GM12875 (cell line): ENCODE measurements around the gene RUVBL2.
A peak's percentile ranks its signal among the peaks of the same experiment; 100 is the strongest.

Experiments
- H3K4me3 ChIP-seq: one replicate; pipeline ENCODE4 v1.5.1; 2011; ENCODE audit warnings: low read depth, low read length, control low read depth
- TF ChIP-seq, protein P1 (sequence below): IDR thresholded peaks from 2 replicates; pipeline ENCODE4 v1.5.1; 2011; ENCODE audit warnings: low read depth, mild to moderate bottlenecking, control low read depth, inconsistent platforms, low read length, moderate library complexity, borderline replicate concordance; ENCODE audit not compliant: insufficient read depth

The RUVBL2 gene

DNA sequence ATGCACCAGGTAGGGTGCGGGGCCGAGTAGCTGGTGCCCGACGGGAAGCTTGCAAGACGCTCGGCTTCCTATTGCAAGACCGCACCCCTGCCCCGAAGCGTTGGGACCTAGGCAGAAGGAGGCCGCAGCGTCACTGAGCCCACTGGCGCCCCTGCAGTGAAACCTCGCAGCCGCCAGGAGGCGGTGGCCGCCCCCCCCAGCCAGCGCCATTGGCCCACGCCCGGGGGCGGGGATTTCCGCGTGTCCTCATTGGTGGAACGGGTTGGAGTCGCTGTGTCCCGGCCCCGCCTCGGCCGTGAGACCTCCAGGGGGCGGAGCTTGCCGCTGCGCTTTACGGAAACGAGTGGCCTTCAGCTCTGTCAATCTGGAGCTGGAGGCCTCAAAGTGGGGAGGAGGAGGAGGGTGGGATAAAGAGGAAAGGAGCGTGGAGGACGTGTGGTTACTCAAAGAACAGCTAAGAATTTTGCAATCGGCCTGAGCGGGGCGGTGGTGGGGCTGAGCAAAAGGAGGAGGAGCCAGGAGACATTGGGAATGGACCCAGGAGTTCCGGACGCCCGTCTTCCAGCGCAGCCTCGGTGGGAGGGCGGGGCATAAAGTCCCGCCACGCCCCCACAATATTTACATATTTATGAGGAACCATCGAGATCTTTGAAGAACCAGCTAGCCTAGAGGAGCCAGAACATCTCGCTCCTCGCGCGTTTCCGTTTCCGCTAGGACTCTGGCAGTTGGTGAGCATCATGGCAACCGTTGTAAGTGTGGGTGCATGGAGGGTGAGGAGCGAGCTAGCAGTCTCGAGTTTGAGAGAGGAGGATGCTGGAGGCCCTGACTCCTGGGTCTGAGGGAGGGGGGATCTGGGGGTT, at the start of gene RUVBL2, which contains the start of gene GYS1:
TSS of gene RUVBL2 (plus strand) at position 713 of the 860 bp plus-strand sequence. CDS start at position 738, 25 bp downstream.
TSS of gene GYS1 (minus strand) at position 135 of the 860 bp plus-strand sequence. CDS start 197 bp downstream, outside the sequence.
- TF ChIP-seq, protein P1, sequence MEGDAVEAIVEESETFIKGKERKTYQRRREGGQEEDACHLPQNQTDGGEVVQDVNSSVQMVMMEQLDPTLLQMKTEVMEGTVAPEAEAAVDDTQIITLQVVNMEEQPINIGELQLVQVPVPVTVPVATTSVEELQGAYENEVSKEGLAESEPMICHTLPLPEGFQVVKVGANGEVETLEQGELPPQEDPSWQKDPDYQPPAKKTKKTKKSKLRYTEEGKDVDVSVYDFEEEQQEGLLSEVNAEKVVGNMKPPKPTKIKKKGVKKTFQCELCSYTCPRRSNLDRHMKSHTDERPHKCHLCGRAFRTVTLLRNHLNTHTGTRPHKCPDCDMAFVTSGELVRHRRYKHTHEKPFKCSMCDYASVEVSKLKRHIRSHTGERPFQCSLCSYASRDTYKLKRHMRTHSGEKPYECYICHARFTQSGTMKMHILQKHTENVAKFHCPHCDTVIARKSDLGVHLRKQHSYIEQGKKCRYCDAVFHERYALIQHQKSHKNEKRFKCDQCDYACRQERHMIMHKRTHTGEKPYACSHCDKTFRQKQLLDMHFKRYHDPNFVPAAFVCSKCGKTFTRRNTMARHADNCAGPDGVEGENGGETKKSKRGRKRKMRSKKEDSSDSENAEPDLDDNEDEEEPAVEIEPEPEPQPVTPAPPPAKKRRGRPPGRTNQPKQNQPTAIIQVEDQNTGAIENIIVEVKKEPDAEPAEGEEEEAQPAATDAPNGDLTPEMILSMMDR, result peak; percentile 99
- H3K4me3 ChIP-seq, result peak within 1 kb of the TSS; percentile 83

DNA sequence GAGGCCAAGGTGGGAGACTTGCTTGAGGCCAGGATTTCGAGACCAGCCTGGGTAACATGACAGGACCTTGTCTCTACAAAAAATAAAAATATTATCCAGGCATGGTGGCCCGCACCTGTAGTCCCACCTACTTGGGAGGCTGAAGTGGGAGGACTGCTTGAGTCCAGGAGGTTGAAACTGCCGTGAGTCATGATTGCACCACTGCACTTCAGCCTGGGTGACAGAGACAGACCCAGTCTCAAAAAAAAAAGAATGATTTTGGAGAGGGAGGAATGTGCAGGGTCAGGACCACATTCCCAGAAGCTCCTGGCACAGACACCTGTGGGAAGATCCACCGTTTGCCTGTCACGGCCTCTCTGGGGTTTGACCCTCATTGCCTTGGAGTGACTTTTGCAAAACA, 48.3 kb upstream of the RUVBL2 start:
- TF ChIP-seq, protein P1, result no peak

DNA sequence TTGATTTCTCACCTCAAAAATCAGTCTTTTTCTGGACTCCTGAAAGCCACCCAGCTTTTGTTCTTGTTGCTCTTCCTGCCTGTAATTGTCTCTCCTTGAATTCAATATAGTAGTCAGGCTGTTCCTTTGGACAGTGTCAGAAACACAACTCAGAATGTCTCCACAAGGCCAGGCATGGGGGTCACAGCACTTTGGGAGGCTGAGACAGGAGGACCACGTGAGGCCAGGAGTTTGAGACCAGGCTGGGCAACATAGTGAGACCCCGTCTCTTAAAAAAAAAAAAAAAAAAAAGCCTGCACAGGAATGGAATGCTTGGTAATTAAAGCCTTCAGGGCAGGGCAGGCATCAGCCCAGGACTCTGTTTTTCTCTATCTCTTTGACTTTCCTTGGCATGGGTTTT, 47.9 kb upstream of the RUVBL2 start:
- TF ChIP-seq, protein P1, result no peak
- no peak overlapping the region for H3K4me3 ChIP-seq

More for the DNA sequence above, 48.3 kb upstream of the RUVBL2 start:
- no peak overlapping the region for H3K4me3 ChIP-seq

DNA sequence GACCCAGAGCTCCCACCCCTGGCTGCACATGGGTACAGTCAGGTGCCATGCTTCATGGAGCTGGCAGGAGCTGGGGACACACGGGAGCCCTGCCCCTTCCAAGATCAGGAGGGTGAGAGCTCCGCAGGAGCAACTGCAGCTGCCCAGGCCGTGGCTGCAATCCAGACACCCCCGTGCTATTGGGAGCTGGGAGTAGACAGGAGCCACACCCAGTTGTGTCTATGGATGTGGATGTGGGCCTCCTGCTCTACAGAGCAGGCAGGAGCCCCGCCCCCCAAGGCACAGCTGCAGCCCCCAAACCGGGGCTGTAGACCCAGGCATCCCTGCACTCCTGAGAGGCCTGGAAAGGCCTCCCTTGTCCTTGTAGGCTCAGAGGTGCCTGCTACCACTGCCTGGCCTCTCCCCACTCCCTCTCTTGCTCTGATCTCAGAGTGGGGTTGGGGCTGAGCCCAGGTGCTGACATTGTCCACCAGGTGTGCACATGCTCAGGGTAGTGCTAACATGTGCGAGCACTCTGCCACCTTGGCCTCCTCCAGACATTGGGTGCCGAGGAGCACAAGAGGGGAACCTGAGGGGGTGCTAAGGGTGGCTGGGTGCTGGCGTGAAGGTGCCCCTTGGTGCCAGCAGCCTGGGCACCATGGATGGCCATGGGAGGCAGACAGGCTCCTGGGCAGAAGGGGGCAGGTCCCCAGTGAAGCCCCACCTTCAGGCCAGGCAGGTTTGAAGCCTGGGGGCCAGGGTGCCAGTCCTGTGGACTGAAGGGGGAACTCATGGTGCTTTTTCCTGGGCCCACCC, 47.0 kb upstream of the RUVBL2 start:
- TF ChIP-seq, protein P1, result no peak
- no peak overlapping the region for H3K4me3 ChIP-seq

DNA sequence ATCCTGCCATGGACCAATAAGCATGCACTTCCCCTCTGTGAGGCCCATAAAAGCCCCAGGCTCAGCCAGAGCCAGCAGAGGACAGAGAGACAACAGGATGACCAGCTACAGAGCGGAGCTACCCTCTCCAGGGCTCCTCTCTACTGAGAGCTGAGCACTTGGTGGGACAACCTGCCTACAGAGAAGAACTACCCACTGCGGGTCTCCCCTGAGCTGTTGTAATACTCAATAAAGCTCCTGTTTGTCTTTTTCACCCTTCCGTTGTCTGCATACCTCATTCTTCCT, 46.5 kb upstream of the RUVBL2 start:
- TF ChIP-seq, protein P1, result no peak

DNA sequence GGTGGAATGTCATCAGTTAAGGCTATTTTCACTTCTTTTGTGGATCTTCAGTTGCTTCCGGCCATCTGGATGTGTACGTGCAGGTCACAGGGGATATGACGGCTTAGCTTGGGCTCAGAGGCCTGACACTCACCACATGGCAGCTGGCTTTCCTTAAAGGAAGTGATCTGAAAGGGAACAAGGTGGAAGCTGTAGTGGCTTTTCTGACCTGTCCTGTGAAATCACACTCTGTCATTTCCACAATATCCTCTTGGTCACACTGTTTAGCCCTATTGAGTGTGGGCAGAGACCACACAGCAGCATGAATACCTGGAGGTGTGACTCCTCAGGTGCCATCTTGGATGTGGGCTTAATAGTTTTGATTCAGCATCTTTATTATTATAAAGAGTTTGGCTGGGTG, 43.5 kb upstream of the RUVBL2 start:
- H3K4me3 ChIP-seq, result no peak overlapping the region
- TF ChIP-seq, protein P1, result no peak

More for the DNA sequence above, 46.5 kb upstream of the RUVBL2 start:
- no peak overlapping the region for H3K4me3 ChIP-seq
